GM18502 (cell line): ENCODE results near the gene SNCA.

Experiments
- ATAC-seq: cut with Tn5 transposase; IDR thresholded peaks from one replicate; pipeline ENCODE4 v1.9.1; 2021; ENCODE audit warnings: mild to moderate bottlenecking; ENCODE audit not compliant: unreplicated experiment, poor library complexity

SNCA gene

GRCh38 chr4:89820010-89820409, 17.0 kb downstream of the SNCA start:
- ATAC-seq, result no peak

DNA sequence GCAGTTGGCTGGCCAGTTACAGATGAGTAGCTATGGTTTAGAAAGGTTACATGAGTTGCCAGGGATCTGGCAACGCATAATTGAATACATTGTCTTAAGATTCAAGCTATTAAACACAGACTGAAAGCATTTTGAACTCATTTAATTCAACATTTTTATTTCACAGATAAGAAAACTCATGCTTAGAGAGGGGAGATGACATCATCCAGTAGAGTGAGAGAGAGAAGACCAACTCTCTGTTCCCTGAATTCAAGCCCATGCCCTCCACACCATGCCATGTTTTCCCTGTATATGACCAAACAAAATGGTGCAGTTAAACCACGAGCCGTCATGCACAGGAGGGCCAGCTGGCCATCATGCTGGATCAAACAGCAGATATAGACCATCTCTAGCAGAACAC, 22.6 kb downstream of the SNCA start:
- ATAC-seq, result no peak

GRCh38 chr4:89813197-89813596, 23.8 kb downstream of the SNCA start:
- no peak for ATAC-seq

DNA sequence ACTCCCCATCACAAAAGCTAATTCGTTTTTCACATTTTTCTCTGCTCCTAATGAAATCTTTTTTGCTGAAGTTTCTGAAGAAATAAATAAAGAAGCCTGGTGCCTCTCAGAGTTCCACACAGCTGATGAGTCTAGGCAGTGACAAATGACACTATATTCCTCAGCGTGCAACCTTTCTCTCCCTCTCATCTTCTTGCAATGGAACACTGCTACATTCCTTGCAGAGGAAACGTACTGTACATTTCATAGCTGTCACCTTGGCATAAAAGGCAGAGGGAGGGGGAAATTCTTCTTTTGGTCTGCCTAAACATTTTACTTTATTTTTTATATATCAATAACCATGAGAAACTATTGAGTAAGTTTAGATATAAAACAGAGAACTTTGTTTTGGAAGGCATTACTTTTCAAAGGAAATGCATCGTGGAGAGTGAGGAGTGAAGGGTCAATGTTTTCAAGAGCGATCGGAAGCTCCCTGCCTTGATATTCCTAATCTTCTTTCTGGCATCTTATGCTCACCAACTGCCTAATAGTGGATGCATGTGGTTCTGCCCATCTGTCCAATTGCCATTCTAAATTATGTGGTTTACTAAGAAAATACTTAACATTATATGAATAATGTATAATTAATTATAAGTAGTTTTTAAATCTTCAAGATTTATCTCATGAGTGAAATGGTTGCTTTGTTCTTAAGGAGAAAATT, 29.4 kb downstream of the SNCA start:
- ATAC-seq, result no peak

GRCh38 chr4:89805297-89805696, 31.7 kb downstream of the SNCA start:
- no peak for ATAC-seq

DNA sequence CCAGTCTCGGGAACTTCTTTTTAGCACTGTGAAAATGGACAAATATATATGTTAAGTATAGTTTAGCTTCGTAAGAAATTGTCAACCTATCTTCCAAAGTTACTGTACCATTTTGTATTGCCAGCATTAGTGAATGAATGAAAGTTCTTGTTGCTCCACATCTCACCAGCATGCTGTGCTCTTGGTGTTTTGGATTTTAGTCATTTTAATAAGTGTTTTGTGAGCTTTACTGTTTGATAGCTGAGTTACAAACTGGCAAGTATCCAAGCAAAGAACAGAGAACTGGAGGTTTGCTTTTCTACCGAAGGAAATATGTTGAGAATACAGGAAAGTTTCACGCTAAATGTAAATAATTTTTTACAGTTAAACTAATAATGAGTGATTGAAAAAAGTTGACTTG, 33.0 kb downstream of the SNCA start:
- no peak for ATAC-seq

- ATAC-seq, result no peak
These were observed 33.9 kb downstream of the SNCA start for GRCh38 chr4:89803036-89803435.

- ATAC-seq, result no peak
These were observed 36.3 kb downstream of the SNCA start for GRCh38 chr4:89800527-89801103.

DNA sequence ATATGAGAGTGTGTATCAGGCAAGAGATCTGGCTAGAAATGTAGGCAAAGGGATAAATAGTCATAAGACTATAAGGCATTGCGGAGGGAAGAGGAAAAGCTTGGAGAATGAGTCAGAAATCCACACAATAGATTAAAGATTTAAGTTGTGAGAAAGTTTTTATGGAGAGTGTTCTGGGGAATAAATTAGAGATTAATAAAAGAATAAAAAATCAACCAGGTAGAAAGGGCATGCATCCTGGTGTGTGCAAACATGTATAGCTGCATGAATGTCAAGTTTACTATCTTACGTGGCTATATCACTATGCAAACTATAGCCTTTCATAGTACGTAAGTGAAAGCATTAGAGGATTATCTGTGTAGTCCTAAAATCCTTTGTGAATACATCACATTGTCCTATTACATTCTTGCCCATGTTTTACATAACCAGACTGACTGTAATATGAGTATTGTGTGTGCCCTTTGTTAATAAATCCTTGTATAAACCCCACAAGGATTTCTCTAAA, 36.9 kb downstream of the SNCA start:
- ATAC-seq, result no peak

DNA sequence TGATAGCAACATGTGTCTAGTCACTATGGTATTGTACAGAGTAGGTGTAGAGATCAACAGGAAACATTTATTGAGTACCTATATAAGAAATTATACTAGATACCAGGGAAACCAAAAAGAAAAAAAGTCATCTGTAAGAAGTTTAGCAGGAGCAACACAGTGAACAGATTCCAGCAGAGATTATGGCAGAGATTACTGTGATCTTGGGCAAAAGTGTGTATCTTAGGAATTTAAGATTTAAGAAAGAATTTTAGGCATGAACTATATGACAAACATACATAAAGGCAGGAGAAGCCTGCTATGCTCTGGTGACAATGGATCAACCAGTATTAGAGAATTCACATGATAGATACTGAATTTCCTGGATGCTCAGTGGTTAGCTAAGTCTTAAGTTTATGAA, 37.9 kb downstream of the SNCA start:
- no peak for ATAC-seq

DNA sequence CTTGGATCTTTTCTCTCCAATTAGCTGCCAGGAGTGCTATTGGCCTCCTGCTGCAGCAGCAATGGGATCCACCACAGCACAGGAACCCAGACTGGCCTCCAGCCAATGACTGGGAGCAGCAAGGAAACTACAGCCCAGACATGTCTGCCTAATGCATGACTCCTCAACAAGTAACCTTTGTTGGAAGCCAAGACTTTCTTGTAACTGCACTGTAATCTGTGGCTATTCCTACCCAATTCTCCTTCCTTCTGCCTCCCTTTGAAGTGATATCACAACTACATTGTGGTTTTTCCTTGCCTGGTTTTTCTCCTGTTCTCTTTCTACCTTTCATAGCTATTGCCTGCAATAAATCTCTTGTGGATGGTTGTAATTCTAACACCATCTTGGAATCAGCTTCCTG, 39.8 kb downstream of the SNCA start:
- no peak for ATAC-seq

DNA sequence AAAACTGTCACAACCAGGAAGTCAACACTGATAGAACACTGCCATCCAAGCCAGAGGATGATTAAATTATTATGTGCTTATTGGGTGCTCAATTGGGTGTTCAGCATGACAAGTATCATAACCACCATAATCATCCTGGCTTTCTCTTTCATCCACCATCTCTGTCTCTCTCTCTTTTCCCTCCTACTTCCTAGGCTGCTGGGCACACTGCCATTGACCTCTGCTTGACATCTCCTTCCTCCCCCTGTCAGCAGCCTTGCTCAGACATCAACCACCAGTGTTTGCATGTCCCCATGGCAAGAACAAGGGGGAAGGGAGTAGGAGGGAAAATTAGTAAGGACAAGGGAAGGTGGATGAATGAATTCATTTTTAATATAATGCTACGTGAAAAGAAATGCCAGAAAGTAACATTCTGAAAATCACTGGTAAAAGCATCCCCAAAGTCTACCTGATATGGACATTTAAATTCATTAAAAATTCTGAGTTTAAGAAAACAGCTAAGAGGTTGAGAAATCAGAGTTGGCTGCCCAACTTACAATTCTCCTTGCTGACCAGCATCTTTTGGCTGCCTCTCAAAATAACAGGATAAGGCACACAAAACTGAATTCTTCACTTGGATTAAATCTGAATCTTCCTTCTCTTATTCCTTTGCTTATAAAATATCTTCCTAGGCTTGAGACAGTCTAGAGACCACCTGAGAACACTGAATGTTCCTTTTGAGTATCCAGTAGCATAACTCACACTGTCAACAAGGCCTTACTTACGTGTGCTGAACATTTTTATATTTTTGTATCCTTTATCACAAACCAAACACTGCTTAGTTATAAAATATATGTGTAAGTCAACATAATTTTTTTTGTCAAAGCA, 48.5 kb downstream of the SNCA start:
- no peak for ATAC-seq

DNA sequence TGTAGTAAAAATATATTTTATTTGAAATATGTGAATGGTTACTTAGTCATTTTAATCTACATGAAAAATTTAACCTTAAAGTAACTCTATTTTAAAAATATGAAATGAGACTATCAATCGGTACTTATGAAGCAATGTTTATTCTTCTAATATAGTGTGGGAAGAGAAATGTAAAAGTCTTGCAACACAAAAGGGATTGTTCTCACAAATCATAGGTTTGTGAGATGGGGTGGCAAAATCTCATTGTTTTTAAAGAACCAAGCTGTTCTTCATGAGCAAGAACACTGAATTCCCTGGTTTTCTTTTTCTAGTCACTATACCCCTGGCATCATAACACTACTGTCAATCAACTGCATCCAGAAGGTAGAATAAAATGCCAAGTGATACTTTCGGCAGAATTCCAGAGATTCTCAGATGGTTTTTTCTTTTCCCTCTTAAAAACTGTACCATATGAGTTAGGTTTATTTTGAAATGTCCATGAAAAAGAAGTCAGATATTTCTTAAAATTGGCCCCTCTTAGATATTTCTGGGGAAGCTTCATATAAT, 52.2 kb downstream of the SNCA start:
- no peak for ATAC-seq

- ATAC-seq, result no peak
These were observed 55.6 kb downstream of the SNCA start for GRCh38 chr4:89781321-89781720.

GRCh38 chr4:89773805-89774204, 63.2 kb downstream of the SNCA start:
- ATAC-seq, result no peak

DNA sequence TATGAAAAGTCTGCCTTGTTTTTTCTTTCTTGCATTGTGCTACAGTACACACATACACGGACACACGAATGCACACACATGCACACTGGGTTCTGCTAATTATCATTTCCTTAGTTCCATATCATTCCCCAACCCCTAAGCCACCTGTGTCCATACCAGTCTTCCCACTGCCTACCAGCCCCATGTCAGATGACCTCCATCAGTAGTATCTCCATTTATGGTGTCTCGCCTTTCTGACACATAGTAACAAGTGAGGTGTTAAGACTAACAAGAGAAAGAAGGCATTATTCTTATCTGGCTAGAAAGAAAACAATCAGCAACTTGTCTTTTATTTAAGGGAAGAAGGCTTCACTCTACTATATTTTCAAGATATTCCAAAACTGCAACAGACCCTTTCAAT, 67.1 kb downstream of the SNCA start:
- ATAC-seq, result no peak

DNA sequence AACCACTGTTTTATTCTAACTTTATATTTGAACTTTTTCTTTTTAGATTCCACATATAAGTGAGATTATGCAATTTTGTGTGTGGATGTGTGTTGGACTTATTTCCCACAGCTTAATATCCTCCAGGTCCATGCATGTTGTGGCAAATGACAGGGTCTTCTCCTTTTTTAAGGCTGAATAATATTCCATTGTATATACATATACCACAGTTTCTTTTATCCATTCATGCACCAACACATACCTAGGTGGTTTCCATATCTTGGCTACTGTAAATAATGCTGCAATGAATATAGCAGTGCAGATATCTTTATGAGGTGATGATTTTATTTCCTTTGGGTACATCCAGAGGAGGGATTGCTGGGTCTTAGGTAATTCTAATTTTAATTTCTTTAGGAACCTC, 69.0 kb downstream of the SNCA start:
- ATAC-seq, result no peak

GRCh38 chr4:89765966-89766365, 71.0 kb downstream of the SNCA start:
- no peak for ATAC-seq

GRCh38 chr4:89765528-89765927, 71.4 kb downstream of the SNCA start:
- ATAC-seq, result no peak

DNA sequence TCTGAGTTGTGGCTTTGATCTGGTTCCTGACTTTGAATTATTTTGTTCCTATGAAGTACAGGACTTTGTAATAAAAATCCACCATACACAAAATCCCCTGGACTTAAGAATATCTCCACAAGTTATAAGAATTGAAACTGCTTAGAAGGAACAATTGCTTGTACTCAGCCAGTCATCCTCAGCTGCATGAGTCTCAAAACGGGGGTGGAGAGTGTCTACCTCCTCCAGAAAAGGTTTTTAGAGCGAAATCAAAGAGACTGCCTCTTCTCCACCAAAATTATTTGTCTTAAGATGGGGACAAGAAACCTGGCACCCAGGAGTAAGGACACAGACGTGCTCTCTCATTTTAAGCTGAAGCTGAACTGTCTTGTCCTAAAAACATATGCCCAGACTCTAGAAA, 74.7 kb downstream of the SNCA start:
- no peak for ATAC-seq

- no peak for ATAC-seq
These were observed 77.5 kb downstream of the SNCA start for GRCh38 chr4:89759426-89759825.
